Body of pancreas (tissue), 4 donors: ENCODE results near the gene ODAD3.

Experiments used
- CTCF ChIP-seq, 7 experiments: fragments of 450-650 bp in 4 of 7; fragments of 200-600 bp in 3 of 7; sonication (generic) in 3 of 7; IDR thresholded peaks; one replicate each; pipeline ENCODE4 v1.5.1; 2016 to 2019; ENCODE audit warnings: antibody characterized with exemption in 7 of 7
- POLR2A ChIP-seq, 3 donors: fragments of 450-650 bp; IDR thresholded peaks; one replicate each; pipeline ENCODE4 v1.6.1; 2016; ENCODE audit warnings: antibody characterized with exemption in 3 of 3, mild to moderate bottlenecking in 2 of 3

- TF ChIP-seq CTCF (IDR thresholded peaks at IDR 0.05) (no peak), POLR2A (IDR thresholded peaks at IDR 0.05) (no peak)
These were observed 46.0 kb upstream of the ODAD3 start, which contains the start of gene ELAVL3 for GRCh38 chr19:11480715-11481533.
